HG03469 (cell line): ENCODE data around the gene PLXNA2.
A peak's percentile ranks its signal among the peaks of the same experiment; 100 is the strongest.

Experiments used
- ATAC-seq: cut with Tn5 transposase; IDR thresholded peaks from one replicate; pipeline ENCODE4 v1.9.1; 2021; ENCODE audit warnings: mild to moderate bottlenecking, moderate library complexity, moderate number of reproducible peaks; ENCODE audit not compliant: unreplicated experiment

Gene PLXNA2, protein sequence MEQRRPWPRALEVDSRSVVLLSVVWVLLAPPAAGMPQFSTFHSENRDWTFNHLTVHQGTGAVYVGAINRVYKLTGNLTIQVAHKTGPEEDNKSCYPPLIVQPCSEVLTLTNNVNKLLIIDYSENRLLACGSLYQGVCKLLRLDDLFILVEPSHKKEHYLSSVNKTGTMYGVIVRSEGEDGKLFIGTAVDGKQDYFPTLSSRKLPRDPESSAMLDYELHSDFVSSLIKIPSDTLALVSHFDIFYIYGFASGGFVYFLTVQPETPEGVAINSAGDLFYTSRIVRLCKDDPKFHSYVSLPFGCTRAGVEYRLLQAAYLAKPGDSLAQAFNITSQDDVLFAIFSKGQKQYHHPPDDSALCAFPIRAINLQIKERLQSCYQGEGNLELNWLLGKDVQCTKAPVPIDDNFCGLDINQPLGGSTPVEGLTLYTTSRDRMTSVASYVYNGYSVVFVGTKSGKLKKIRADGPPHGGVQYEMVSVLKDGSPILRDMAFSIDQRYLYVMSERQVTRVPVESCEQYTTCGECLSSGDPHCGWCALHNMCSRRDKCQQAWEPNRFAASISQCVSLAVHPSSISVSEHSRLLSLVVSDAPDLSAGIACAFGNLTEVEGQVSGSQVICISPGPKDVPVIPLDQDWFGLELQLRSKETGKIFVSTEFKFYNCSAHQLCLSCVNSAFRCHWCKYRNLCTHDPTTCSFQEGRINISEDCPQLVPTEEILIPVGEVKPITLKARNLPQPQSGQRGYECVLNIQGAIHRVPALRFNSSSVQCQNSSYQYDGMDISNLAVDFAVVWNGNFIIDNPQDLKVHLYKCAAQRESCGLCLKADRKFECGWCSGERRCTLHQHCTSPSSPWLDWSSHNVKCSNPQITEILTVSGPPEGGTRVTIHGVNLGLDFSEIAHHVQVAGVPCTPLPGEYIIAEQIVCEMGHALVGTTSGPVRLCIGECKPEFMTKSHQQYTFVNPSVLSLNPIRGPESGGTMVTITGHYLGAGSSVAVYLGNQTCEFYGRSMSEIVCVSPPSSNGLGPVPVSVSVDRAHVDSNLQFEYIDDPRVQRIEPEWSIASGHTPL (N-terminal part only)

DNA sequence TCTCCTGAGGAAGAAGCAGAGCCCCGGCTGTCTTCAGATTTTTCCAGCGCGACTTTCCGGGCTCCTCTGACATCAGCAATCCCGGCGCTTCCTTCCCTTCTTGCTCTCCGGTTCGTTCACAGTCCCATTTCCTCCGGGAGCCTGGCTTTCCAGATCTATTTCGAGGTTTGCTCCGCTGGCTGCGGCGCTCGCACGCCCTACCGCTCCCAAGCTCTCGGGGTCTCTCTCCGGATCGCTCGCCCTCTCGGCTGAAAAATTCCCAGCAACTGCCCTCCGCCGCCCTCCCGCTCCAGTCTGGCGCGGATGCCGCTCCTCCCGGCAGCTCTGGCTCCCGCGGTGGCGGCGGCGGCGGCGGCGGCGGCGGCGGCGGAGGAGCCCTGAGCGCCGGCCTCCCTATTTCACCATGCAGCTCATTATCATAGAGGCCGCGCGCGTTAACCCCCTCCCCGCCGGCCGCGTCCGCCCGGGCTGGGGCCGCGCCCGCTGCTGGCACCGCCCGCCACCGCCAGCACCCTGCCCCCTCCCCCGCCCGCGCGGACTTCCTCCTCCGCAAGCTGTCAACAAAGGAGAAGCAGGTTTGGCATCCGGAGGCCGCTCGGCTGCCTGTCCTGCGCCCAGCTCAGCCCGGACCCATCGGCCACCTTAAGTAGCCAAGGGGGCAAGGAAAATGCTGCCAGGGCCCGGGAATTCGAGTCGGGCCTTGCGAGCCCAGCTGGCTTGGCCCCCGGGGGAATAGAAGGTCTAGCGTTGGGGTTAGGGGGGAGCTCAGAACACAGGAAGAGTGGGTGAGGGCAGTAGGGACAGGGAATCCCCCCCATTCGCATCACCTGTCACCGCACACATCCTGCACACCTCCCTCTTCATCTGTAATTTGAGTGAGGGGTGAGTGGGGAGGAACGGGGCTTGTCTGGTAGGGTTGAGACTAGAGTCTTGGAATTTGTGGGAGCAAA is at the start of gene PLXNA2:
PLXNA2 (minus strand) TSS at position 418 of the 950 bp plus-strand sequence. CDS start 26,462 bp downstream, outside the sequence.
- ATAC-seq: peak; percentile 31

GRCh38 chr1:208292908-208293307 is 48.7 kb upstream of the PLXNA2 start:
- no peak for ATAC-seq

- ATAC-seq: no peak
These were observed 47.9 kb upstream of the PLXNA2 start for GRCh38 chr1:208291923-208292711.

GRCh38 chr1:208291129-208291528 is 46.9 kb upstream of the PLXNA2 start:
- no peak for ATAC-seq

GRCh38 chr1:208289716-208290115 is 45.5 kb upstream of the PLXNA2 start:
- no peak for ATAC-seq

GRCh38 chr1:208288495-208288894 is 44.3 kb upstream of the PLXNA2 start:
- ATAC-seq: no peak

GRCh38 chr1:208280681-208281450 is 36.7 kb upstream of the PLXNA2 start:
- ATAC-seq: no peak

DNA sequence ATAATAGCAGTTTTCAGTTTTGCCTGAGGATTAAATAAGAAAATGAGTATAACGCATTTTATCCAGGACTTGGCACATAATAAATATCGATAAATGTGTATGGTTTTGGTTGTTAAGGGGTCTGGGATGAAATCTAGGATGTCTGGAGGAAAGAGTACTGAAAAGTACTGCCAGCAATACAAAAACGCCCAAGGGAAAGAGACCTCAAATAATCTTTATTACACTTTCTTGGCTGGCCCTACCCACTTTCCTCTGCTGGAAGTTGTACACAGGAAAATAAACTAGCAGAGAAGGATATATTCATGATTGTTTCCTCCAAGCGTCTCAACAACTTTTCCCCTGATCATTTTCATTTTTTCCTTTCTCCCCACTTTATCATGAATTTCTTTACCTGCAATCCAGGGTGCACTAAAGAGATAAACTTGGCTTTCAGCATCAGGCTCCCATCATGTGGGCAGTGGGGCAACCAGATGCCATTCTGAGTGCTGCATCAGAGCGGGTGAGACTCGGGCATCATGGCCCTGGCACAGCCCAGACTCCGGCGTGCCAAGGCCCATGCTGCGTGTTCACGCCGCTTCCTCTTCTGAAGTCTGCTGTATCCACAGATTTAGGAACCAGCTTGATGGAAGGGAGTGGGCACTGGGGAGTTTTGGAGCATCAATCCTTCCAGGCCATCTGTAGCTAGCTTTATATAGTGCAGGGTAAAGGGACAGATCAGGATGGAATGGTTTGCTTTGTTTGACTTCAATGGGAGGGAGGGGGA is 35.8 kb upstream of the PLXNA2 start:
- no peak for ATAC-seq

- no peak for ATAC-seq
These were observed 34.5 kb upstream of the PLXNA2 start for GRCh38 chr1:208278638-208279037.

GRCh38 chr1:208276757-208277435 is 32.7 kb upstream of the PLXNA2 start:
- ATAC-seq: no peak

DNA sequence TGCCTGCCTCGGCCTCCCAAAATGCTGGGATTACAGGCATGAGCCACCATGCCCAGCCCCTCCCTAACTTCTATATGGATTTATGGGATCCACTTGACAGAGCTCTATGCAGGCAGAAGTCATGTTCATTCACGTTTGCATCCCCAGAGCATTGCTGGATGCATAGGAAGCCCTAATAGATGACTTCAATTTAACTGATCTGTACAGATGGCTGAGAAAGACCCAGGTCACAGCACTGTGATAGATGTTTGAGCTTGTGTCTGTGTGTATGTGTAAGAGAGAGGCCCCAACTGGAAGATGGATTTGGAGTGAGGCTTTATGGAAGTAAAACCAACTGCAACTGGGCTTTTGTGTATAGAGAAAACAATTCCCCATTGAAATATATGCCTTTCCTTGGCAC is 30.9 kb upstream of the PLXNA2 start:
- no peak for ATAC-seq

DNA sequence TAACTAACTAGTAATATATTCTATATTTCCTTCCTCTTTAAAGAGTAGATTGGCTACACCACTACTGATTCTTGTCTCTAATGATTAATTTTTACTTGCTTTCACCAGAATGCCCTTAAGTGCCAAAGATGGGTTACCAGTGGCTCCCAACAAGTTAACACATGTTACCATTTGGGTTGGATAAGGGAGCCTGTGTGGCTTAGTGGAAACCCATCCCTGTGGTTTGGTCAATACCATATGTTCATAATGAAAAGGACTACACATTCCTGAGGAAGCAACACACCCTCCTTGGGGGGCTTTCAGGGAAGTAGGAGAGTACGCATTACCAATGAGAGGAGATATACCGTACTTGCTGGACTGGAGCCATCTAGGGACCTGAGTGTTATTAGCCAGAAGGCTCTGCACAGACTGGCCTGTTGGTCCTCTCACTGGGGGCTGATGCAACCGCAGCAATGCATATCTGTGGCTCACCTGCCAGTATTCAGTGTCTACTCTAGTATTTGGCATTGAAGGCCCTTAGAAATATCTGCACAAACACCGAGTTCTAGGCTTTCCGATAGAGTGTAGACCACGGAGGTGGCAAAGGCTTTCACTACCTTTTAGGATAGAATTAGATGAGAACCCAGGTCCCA is 29.3 kb upstream of the PLXNA2 start:
- ATAC-seq: no peak

- no peak for ATAC-seq
These were observed 28.5 kb upstream of the PLXNA2 start for GRCh38 chr1:208272713-208273112.

DNA sequence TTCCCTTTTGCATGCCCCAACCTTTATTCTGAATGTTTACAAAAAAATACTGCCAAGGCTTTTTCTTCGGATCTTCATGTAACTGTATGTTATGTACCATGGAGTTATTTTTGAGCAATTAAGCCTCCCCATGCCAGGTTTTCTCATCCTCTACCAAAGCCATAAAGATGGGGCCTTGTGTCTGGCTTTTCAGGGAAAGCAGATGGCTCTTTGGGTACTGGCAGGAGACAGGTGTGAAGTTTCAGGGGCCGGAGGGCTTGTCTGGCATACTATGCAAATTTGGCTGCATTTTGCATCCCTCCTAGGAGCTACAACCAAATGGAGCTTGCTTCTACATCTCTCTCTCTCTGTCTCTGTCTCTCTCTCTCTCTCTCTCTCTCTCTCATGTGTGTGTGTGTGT is 28.1 kb upstream of the PLXNA2 start:
- no peak for ATAC-seq

DNA sequence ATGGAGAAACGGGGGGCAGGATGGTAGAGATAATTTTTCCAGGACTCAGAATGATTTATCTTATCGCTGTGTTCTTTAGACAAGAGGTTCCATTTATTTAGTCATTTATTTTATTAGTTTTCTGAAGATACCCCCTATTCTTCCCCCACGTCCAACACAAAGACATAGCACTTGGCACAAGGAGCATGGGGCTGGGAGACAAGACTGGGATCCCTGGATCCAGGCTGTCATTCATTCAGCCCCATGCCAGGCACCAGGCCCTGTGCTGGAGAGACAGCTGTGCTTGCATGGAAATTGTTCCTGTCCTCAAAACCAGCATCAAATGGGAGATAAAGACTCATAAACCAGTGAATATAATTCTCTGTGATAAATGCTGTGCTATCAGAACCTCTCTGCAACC is 27.1 kb upstream of the PLXNA2 start:
- ATAC-seq: no peak

- no peak for ATAC-seq
These were observed 26.5 kb upstream of the PLXNA2 start for GRCh38 chr1:208270651-208271141.

DNA sequence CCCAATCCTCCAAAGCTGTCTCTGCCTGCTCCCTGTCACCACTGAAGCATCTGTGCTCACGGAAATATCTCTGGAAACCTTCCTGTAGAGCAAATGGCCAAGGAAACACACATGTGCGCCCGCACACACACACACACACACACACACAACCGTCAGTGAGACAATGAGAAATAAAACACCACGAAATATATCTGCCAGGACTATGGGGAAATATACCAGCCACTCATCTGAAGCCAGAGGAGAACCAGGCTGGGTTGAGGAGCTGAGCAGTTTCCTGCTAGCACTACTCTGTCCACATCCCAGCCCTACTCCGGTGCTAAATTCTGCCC is 25.1 kb upstream of the PLXNA2 start:
- ATAC-seq: no peak
